Measurements from ENCODE around the gene ACOX3. TPM values are rescaled to one million over a fixed set of nuclear protein-coding genes. Genes with fewer than 3 reads are reported as not detected.
A peak's percentile ranks its signal among the peaks of the same experiment; 100 is the strongest.

ACOX3 gene
- polyA plus RNA-seq, 10 donors = 12.6 to 20.2 (median 15.5) TPM

GRCh38 chr4:8322794-8323704 is 117.5 kb downstream of the ACOX3 start:
- no peak for DNase-seq

- DNase-seq = no peak
Observed at GRCh38 chr4:8321771-8322170, 118.8 kb downstream of the ACOX3 start.

GRCh38 chr4:8321220-8321619 is 119.3 kb downstream of the ACOX3 start:
- DNase-seq = no peak

GRCh38 chr4:8320386-8320750 is 120.2 kb downstream of the ACOX3 start:
- no peak for DNase-seq

- DNase-seq = peak; percentile 59 to 80 (median 77)
Observed at GRCh38 chr4:8319731-8320385, 120.7 kb downstream of the ACOX3 start.

GRCh38 chr4:8319061-8319460 is 121.5 kb downstream of the ACOX3 start:
- DNase-seq = no peak

- no peak for DNase-seq
Observed at GRCh38 chr4:8318509-8318908, 122.0 kb downstream of the ACOX3 start.

GRCh38 chr4:8317474-8317873 is 123.0 kb downstream of the ACOX3 start:
- no peak for DNase-seq

- DNase-seq = no peak
Observed at GRCh38 chr4:8316911-8317351, 123.6 kb downstream of the ACOX3 start.

Other genes with a start within 250 kb of the ACOX3 start
- gene SH3TC1, start 241.4 kb downstream of the ACOX3 start, polyA plus RNA-seq (ENCODE audit: insufficient read length in 10 of 10) = 10 to 100 TPM in 4 of 10 donors, 1 to 10 TPM in 6; 5.9 to 24.5 (median 8.0) TPM
- 10 to 100 TPM; 29.5 to 69.5 (median 51.7) TPM for gene HTRA3, start 171.0 kb downstream of the ACOX3 start, polyA plus RNA-seq (ENCODE audit: insufficient read length in 10 of 10)
- gene TRMT44, start 54 bp upstream of the ACOX3 start, polyA plus RNA-seq (ENCODE audit: insufficient read length in 10 of 10) = 10 to 100 TPM in 6 of 10 donors, 1 to 10 TPM in 4; 7.9 to 12.9 (median 10.4) TPM
- 1 to 10 TPM in 1 of 10 donors, under 1 TPM in 9; 0.08 to 1.0 (median 0.53) TPM for gene GPR78, start 139.7 kb upstream of the ACOX3 start, polyA plus RNA-seq (ENCODE audit: insufficient read length in 10 of 10)
- gene CPZ, start 152.0 kb upstream of the ACOX3 start, polyA plus RNA-seq (ENCODE audit: insufficient read length in 10 of 10) = 1 to 10 TPM; 3.8 to 9.7 (median 6.3) TPM